OCI-LY7 (cell line): Measurements from ENCODE around the gene LZTFL1.

Experiments
- EZH2phosphoT487 ChIP-seq: fragments of 200-600 bp; sonication (generic); IDR thresholded peaks from 2 replicates; pipeline ENCODE4 v1.6.1; 2018; ENCODE audit warnings: low read depth, borderline replicate concordance, mild to moderate bottlenecking, mixed run types, antibody characterized with exemption, low read length, moderate library complexity, mixed read lengths
- TF ChIP-seq, protein P1 (sequence below): fragments of 200-600 bp; sonication (generic); conservative IDR thresholded peaks from 2 replicates; pipeline ENCODE4 v1.5.1; 2014; ENCODE audit warnings: mild to moderate bottlenecking, antibody characterized with exemption, low read length, moderate library complexity, mixed read lengths

DNA sequence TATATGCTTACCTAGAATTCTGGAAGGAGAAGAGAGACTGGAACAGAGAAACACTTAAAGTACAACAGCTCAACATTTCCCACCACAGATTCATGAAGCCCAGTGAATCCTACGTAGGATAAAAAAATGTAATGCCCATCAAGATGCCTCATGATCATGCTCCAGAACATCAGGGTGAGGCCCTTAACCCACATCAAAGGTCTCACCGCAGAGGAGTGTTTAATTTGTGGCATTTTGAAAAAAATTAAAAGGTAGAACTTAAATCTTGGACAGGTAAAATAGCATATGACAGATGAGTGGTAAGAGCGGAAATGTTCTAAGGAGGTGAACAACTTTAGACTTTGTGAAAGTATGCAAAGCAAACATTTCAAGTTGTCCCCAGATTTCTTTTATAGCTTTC lies 35.8 kb downstream of the LZTFL1 start:
- TF ChIP-seq, protein P1, sequence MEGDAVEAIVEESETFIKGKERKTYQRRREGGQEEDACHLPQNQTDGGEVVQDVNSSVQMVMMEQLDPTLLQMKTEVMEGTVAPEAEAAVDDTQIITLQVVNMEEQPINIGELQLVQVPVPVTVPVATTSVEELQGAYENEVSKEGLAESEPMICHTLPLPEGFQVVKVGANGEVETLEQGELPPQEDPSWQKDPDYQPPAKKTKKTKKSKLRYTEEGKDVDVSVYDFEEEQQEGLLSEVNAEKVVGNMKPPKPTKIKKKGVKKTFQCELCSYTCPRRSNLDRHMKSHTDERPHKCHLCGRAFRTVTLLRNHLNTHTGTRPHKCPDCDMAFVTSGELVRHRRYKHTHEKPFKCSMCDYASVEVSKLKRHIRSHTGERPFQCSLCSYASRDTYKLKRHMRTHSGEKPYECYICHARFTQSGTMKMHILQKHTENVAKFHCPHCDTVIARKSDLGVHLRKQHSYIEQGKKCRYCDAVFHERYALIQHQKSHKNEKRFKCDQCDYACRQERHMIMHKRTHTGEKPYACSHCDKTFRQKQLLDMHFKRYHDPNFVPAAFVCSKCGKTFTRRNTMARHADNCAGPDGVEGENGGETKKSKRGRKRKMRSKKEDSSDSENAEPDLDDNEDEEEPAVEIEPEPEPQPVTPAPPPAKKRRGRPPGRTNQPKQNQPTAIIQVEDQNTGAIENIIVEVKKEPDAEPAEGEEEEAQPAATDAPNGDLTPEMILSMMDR, result no peak
- TF ChIP-seq EZH2phosphoT487, result no peak
